HepG2 (cell line): ENCODE measurements around the gene FAH. TPM values are rescaled to one million over a fixed set of nuclear protein-coding genes. Genes with fewer than 3 reads are reported as not detected.

Experiments used
- ATAC-seq: fragments of 200-7000 bp; cut with Tn5 transposase; 3 replicates; pipeline ENCODE4 v1.9.1; 2020; ENCODE audit warnings: mild to moderate bottlenecking, moderate library complexity
- BruUV-seq: library from RNA; stranded (reverse); fragments of 400-500 nt; replicated peaks from 2 replicates; lab custom pipeline; 2021; lab: Mats Ljungman, UMichigan
- CTCF ChIA-PET: fragments of 300-600 bp; formaldehyde crosslinking; extraction: SDS; loops from one replicate; lab custom pipeline; 2021; ENCODE audit warnings: low total read pairs, inconsistent platforms, low intra/inter-chr PET ratio; lab: Yijun Ruan, JAX
- POLR2A ChIA-PET: fragments of 350-600 bp; sonication (Branson Sonifier 250); formaldehyde crosslinking; loops from one replicate; lab custom pipeline; 2020; ENCODE audit warnings: antibody characterized with exemption, inconsistent platforms; lab: Yijun Ruan, JAX
- DNase-seq: peaks from one replicate; pipeline ENCODE4 v3.0.0-alpha.2; 2015; ENCODE audit warnings: low spot score
- FAIRE-seq: peaks from 3 replicates; lab custom pipeline; 2011; peaks lifted over from hg19 to GRCh38; lab: Jason Lieb, UNC
- H2AFZ ChIP-seq: one replicate; pipeline ENCODE4 v1.6.1; 2011; ENCODE audit warnings: low read length, inconsistent platforms
- H3K27ac ChIP-seq: fragments of 300-600 bp; 3 replicates; pipeline ENCODE4 v1.8.0; 2011; ENCODE audit warnings: mixed run types, mild to moderate bottlenecking, mixed read lengths, low read length, inconsistent platforms; ENCODE audit not compliant: insufficient read depth; ENCODE audit errors: extremely low read length
- H3K27me3 ChIP-seq, 2 experiments: fragments of 200-600 bp in 1 of 2; 2 replicates in 1 of 2; 3 replicates in 1 of 2; pipeline versions ENCODE4 v1.6.0 to v1.8.0; 2011; ENCODE audit warnings: low read length in 2 of 2, mild to moderate bottlenecking in 2 of 2, moderate library complexity in 2 of 2, inconsistent platforms in 1 of 2; ENCODE audit not compliant: insufficient read depth in 2 of 2, control insufficient read depth in 1 of 2
- H3K36me3 ChIP-seq, 2 experiments: fragments of 200-600 bp in 1 of 2; replicated peaks in 1 of 2; 2 replicates in 1 of 2; 3 replicates in 1 of 2; pipeline versions ENCODE4 v1.5.1 to v1.8.0; 2011; ENCODE audit warnings: low read length in 2 of 2, inconsistent platforms in 1 of 2; ENCODE audit not compliant: insufficient read depth in 2 of 2, control insufficient read depth in 1 of 2
- H3K4me1 ChIP-seq: 2 replicates; pipeline ENCODE4 v1.5.1; 2012; ENCODE audit warnings: low read length, inconsistent platforms; ENCODE audit not compliant: insufficient read depth
- H3K4me2 ChIP-seq: 2 replicates; pipeline ENCODE4 v1.6.0; 2011; ENCODE audit warnings: low read depth, low read length, inconsistent platforms
- H3K4me3 ChIP-seq, 3 experiments: fragments of 200-600 bp in 1 of 3; sonication (generic), shearing (Covaris generic) in 1 of 3; replicated peaks in 1 of 3; 2 replicates each; pipeline ENCODE4 v1.5.1; 2011 to 2016; ENCODE audit warnings: low read length in 3 of 3, inconsistent platforms in 2 of 3, low read depth in 2 of 3, mild to moderate bottlenecking in 2 of 3, control low read depth in 1 of 3, mixed read lengths in 1 of 3; ENCODE audit not compliant: insufficient read depth in 1 of 3
- H3K79me2 ChIP-seq: one replicate; pipeline ENCODE4 v1.6.1; 2011; ENCODE audit warnings: low read length, inconsistent platforms; ENCODE audit not compliant: insufficient read depth
- H3K9ac ChIP-seq: 2 replicates; pipeline ENCODE4 v1.6.0; 2011; ENCODE audit warnings: mild to moderate bottlenecking, low read depth, low read length, inconsistent platforms; ENCODE audit not compliant: insufficient read depth
- H3K9me3 ChIP-seq: 2 replicates; pipeline ENCODE4 v1.5.1; 2012; ENCODE audit warnings: mild to moderate bottlenecking, low read length
- H4K20me1 ChIP-seq: 2 replicates; pipeline ENCODE4 v1.6.0; 2011; ENCODE audit warnings: inconsistent platforms, mild to moderate bottlenecking, low read length, moderate library complexity; ENCODE audit not compliant: insufficient read depth
- ATM ChIP-seq: fragments of 450-650 bp; IDR thresholded peaks from 2 replicates; pipeline ENCODE4 v1.7.1; 2017; ENCODE audit warnings: mild to moderate bottlenecking, borderline replicate concordance
- FOXP4 ChIP-seq: sonication (generic); formaldehyde crosslinking; IDR thresholded peaks from 2 replicates; pipeline ENCODE4 v1.4.0; 2020; ENCODE audit warnings: missing genetic modification reagents
- IRF1 ChIP-seq: sonication (generic); formaldehyde crosslinking; IDR thresholded peaks from 2 replicates; pipeline ENCODE4 v1.4.0; 2020; ENCODE audit warnings: low read depth, mild to moderate bottlenecking, missing genetic modification reagents
- MED8 ChIP-seq: sonication (generic); formaldehyde crosslinking; IDR thresholded peaks from 2 replicates; pipeline ENCODE4 v1.8.1; 2023; ENCODE audit warnings: mild to moderate bottlenecking, missing genetic modification reagents; ENCODE audit not compliant: insufficient replicate concordance
- NR2F6 ChIP-seq, 2 experiments: IDR thresholded peaks; 2 replicates each; pipeline ENCODE4 v1.6.1; 2016; ENCODE audit warnings: antibody characterized with exemption in 1 of 2, mild to moderate bottlenecking in 1 of 2
- PHF8 ChIP-seq: sonication (generic); formaldehyde crosslinking; IDR thresholded peaks from 2 replicates; pipeline ENCODE4 v1.5.0; 2020; ENCODE audit warnings: missing genetic modification reagents
- TFAP4 ChIP-seq: sonication (generic); IDR thresholded peaks from 2 replicates; pipeline ENCODE4 v1.6.1; 2016; ENCODE audit warnings: low read depth, borderline replicate concordance
- ZBTB42 ChIP-seq: sonication (generic); formaldehyde crosslinking; IDR thresholded peaks from 2 replicates; pipeline ENCODE4 v1.5.0; 2020; ENCODE audit warnings: mild to moderate bottlenecking, missing genetic modification reagents
- ZNF138 ChIP-seq: sonication (generic); formaldehyde crosslinking; IDR thresholded peaks from 2 replicates; pipeline ENCODE4 v1.5.0; 2020; ENCODE audit warnings: mild to moderate bottlenecking, low read depth, missing genetic modification reagents
- ZSCAN22 ChIP-seq: sonication (generic); formaldehyde crosslinking; IDR thresholded peaks from 2 replicates; pipeline ENCODE4 v1.4.0; 2020; ENCODE audit warnings: mild to moderate bottlenecking, missing genetic modification reagents
- ZSCAN31 ChIP-seq: sonication (generic); formaldehyde crosslinking; IDR thresholded peaks from 2 replicates; pipeline ENCODE4 v1.5.0; 2020; ENCODE audit warnings: low read depth, mild to moderate bottlenecking, missing genetic modification reagents
- ZSCAN5A ChIP-seq: sonication (generic); formaldehyde crosslinking; IDR thresholded peaks from 2 replicates; pipeline ENCODE4 v1.8.0; 2022; ENCODE audit warnings: mild to moderate bottlenecking, missing genetic modification reagents, borderline replicate concordance
- WGBS: methylation state at CpG from one replicate; pipeline ENCODE4 v1.1.6; 2017; ENCODE audit warnings: low lambda C conversion rate; 5-methylcytosine and 5-hydroxymethylcytosine counted together
- in situ Hi-C: cut with HindIII; loops from 2 replicates; pipeline ENCODE4 v1.10.0; 2017; ENCODE audit warnings: low pct_unique_long_range_greater_than_20kb; ENCODE audit not compliant: extremely low pct_ligation_motif_present
- intact Hi-C: fragments of 100-400 bp; cut with micrococcal nuclease; formaldehyde crosslinking; loops from one replicate; pipeline ENCODE4 v1.10.0; 2022; ENCODE audit not compliant: unreplicated experiment
- polyA plus RNA-seq, 8 experiments: library from polyadenylated mRNA; depleted of rRNA in 3 of 8; stranded (reverse) in 7 of 8; unstranded in 1 of 8; fragments of >200 nt; fragmentation: Illumina TruSeq in 4 of 8; extraction: Trizol in 4 of 8; gene quantifications; 2 replicates each; pipeline versions ENCODE4 v1.2.1 to v1.2.3, GENCODE V29; 2011 to 2016; ENCODE audit warnings: low read depth in 4 of 8, missing spikeins in 1 of 8, mixed read lengths in 1 of 8; ENCODE audit not compliant: insufficient read depth in 1 of 8
- total RNA-seq, 5 experiments: library from RNA; depleted of rRNA; stranded (reverse); fragments of >200 nt; fragmentation: Illumina TruSeq; extraction: Trizol; gene quantifications; 2 replicates each; pipeline ENCODE4 v1.2.3, GENCODE V29; 2016; ENCODE audit warnings: low read depth in 1 of 5

FAH gene
- total and polyA plus RNA-seq, 2 of the 13 experiments (the other 11 are each of a cell fraction or from before 2014, with no cell fraction given) = 36.6 to 75.0 TPM

GRCh38 chr15:80153900-80154299 is 1.1 kb downstream of the FAH start:
- Histone ChIP-seq H3K36me3 (no peaks in the 10 kb centered on the region; a peak in 2 of 5 replicates), H3K9ac (peak overlapping the region; percentile 73), H3K79me2 (peaks cover 24% of the 10 kb centered on the region), H4K20me1 (no peaks in the 10 kb centered on the region), H3K9me3 (no peaks in the 10 kb centered on the region), H3K4me1 (peaks cover 59% of the 10 kb centered on the region), H3K4me2 (peak overlapping the region; percentile 85), H3K27me3 (no peaks in the 10 kb centered on the region; a peak in 1 of 5 replicates), H2AFZ (no peak overlapping the region), H3K4me3 (peak overlapping the region; percentile 78 to 89 (median 88)), H3K27ac (peak overlapping the region; percentile 68)
- DNase-seq = no peak
- 0% methylated on average over 4 of the region's 4 CpGs for WGBS
- no TSS peak for BruUV-seq
- intact Hi-C loops (loop anchor here (5.0 to 10.0 kb wide), 2 partner anchors 82 to 269 kb away; no protein-coding TSS in a partner anchor), in situ Hi-C loops (loop anchor here (5.0 to 25.0 kb wide), 2 partner anchors 82 to 267 kb away; partner anchors contain the start of gene MTHFS)
- POLR2A ChIA-PET = interaction anchor here (0.8 to 3.5 kb wide), 5 partner anchors 8 to 231 kb away, joined by 4 to 24 read pairs (median 4); partner anchors contain the start of gene ZFAND6
- CTCF ChIA-PET = no interaction called here
- ATAC-seq = no peak
- FAIRE-seq = peak; percentile 36
- 0 out of 2 replicates have a peak, but pooled peaks have one; percentile 10 for TF ChIP-seq ZSCAN31
- TF ChIP-seq ZBTB42 (CRISPR knock-in tag) = peak; percentile 81; the same call in 1 of the 2 replicates
- TF ChIP-seq PHF8 (CRISPR knock-in tag) = 0 out of 2 replicates have a peak, but pooled peaks have one; percentile 1
- TF ChIP-seq ZSCAN22 = no peak

DNA sequence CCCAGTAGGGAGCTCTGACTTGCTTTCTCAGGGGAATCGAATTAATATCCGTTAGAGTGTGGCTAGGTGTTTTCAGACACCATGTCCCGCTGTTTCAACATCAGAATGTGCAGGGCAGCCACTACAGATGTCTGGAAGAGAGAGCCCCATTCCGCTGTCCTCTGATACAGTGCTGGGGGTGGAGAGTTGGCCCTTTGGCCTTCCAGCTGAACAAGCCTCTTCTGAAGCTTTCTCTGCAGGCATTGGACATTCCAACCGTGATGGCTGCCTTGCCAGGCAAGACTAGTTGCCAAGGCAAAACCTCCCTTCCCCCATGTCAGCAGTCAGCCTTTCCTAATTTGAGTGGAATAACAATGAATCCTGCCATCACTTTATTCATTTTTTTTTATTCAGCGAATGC is 1.5 kb downstream of the FAH start:
- ATAC-seq = peak; percentile 66
- 39% methylated on average over 3 of the region's 6 CpGs for WGBS
- H3K27me3 ChIP-seq = no peaks in the 10 kb centered on the region; a peak in 1 of 5 replicates
- peaks cover 24% of the 10 kb centered on the region for H3K79me2 ChIP-seq
- H3K36me3 ChIP-seq = no peaks in the 10 kb centered on the region; a peak in 3 of 5 replicates
- H3K4me3 ChIP-seq = peak overlapping the region; percentile 78 to 89 (median 88)
- in situ Hi-C loops (loop anchor here (5.0 to 25.0 kb wide), 2 partner anchors 82 to 267 kb away; partner anchors contain the start of gene MTHFS), intact Hi-C loops (loop anchor here (5.0 to 10.0 kb wide), 2 partner anchors 82 to 270 kb away; no protein-coding TSS in a partner anchor)
- no peaks in the 10 kb centered on the region for H3K9me3 ChIP-seq
- peak overlapping the region; percentile 85 for H3K4me2 ChIP-seq
- no peak overlapping the region for H2AFZ ChIP-seq
- ChIA-PET POLR2A (interaction anchor here (0.8 to 3.5 kb wide), 4 partner anchors 8 to 231 kb away, joined by 4 to 24 read pairs (median 4); partner anchors contain the start of gene ZFAND6), CTCF (no interaction called here)
- DNase-seq = peak; percentile 72
- peaks cover 59% of the 10 kb centered on the region for H3K4me1 ChIP-seq
- H3K9ac ChIP-seq = peak overlapping the region; percentile 73
- peak; percentile 78 for FAIRE-seq
- BruUV-seq = no TSS peak
- peak overlapping the region; percentile 68 for H3K27ac ChIP-seq
- H4K20me1 ChIP-seq = no peaks in the 10 kb centered on the region
- no peak for TF ChIP-seq ATM
- TF ChIP-seq ZNF138 (CRISPR knock-in tag) = no peak
- TF ChIP-seq FOXP4 = no peak
- TF ChIP-seq NR2F6 (IDR thresholded peaks at IDR 0.05) = peak; percentile 38; the same call in 1 of the 2 replicates
- no peak for TF ChIP-seq NR2F6 (CRISPR knock-in tag; IDR thresholded peaks at IDR 0.05)
- no peak for TF ChIP-seq ZSCAN5A (CRISPR knock-in tag)
- TF ChIP-seq MED8 (CRISPR knock-in tag) = no peak
- TF ChIP-seq TFAP4 = peak; percentile 77; the same call in 1 of the 2 replicates
- no peak for TF ChIP-seq IRF1
